Measurements from ENCODE around the gene CXCR1.

CXCR1 gene

GRCh38 chr2:218166791-218167190, at the start of gene CXCR1:
CXCR1 (minus strand) TSS chr2:218166962; CDS start chr2:218165211, 1,751 bp downstream.
- Histone ChIP-seq H3K9me3 (ENCODE audit: control insufficient read depth, insufficient read depth, low read depth, low read length) (no peaks in the 10 kb centered on the region), H3K4me1 (ENCODE audit: control insufficient read depth, insufficient read depth, low read length) (no peaks in the 10 kb centered on the region), H3K4me3 (ENCODE audit: low read depth, low read length) (no peak within 1 kb of the TSS), H3K27ac (ENCODE audit: extremely low read depth, low read depth, low read length) (no peak within 1 kb of the TSS), H3K36me3 (ENCODE audit: control insufficient read depth in 2 of 2, insufficient read depth in 1 of 2, low read length in 2 of 2) (no peaks in the 10 kb centered on the region)
- ChIA-PET CTCF (interaction anchor here (0.7 to 1.2 kb wide), 6 partner anchors 16 to 126 kb away, joined by 3 read pairs; no protein-coding TSS in a partner anchor), POLR2A (no interaction called here)
- TF ChIP-seq ZNF544 (tag by site-specific recombination; IDR thresholded peaks at IDR 0.05) (no peak), REST (tag by site-specific recombination; IDR thresholded peaks at IDR 0.05) (no peak), ZNF214 (tag by site-specific recombination; IDR thresholded peaks at IDR 0.05; ENCODE audit: borderline replicate concordance) (no peak), ZSCAN23 (tag by site-specific recombination; IDR thresholded peaks at IDR 0.05) (no peak), ZNF621 (tag by site-specific recombination; IDR thresholded peaks at IDR 0.05) (no peak), ZNF391 (tag by site-specific recombination; IDR thresholded peaks at IDR 0.05; ENCODE audit: borderline replicate concordance, low read depth) (no peak), ZNF324 (tag by site-specific recombination; IDR thresholded peaks at IDR 0.05) (no peak), AEBP2 (tag by site-specific recombination; IDR thresholded peaks at IDR 0.05; ENCODE audit: borderline replicate concordance) (no peak), ZNF585B (tag by site-specific recombination; IDR thresholded peaks at IDR 0.05) (no peak), ZBTB10 (tag by site-specific recombination; IDR thresholded peaks at IDR 0.05) (no peak), ZBTB44 (tag by site-specific recombination; IDR thresholded peaks at IDR 0.05) (no peak)

GRCh38 chr2:218216336-218216673, 49.5 kb upstream of the CXCR1 start:
- ChIA-PET POLR2A (interaction anchor here (0.7 to 1.4 kb wide), 4 partner anchors 10 to 54 kb away, joined by 3 to 9 read pairs (median 6); partner anchors contain the start of genes AAMP and PNKD), CTCF (interaction anchor here (0.6 to 1.8 kb wide), 4 partner anchors 15 to 57 kb away, joined by 3 to 6 read pairs (median 4); no protein-coding TSS in a partner anchor)
- peak overlapping the region; percentile 95 for H3K4me3 ChIP-seq (ENCODE audit: low read depth, low read length)
- H3K9me3 ChIP-seq (ENCODE audit: control insufficient read depth, insufficient read depth, low read depth, low read length): no peaks in the 10 kb centered on the region
- H3K4me1 ChIP-seq (ENCODE audit: control insufficient read depth, insufficient read depth, low read length): peaks cover 19% of the 10 kb centered on the region; the same call in 1 of the 2 replicates
- no peak for TF ChIP-seq ZNF155 (tag by site-specific recombination; IDR thresholded peaks at IDR 0.05)
- TF ChIP-seq ZNF138 (tag by site-specific recombination; IDR thresholded peaks at IDR 0.05; ENCODE audit: borderline replicate concordance): no peak
- TF ChIP-seq ZNF280D (tag by site-specific recombination; IDR thresholded peaks at IDR 0.05): 0 out of 2 replicates have a peak, but pooled peaks have one; percentile 19
- no peak for TF ChIP-seq ZSCAN23 (tag by site-specific recombination; IDR thresholded peaks at IDR 0.05)
- peaks cover 0 to 13% of the 10 kb centered on the region in 2 experiments; a peak in 1 of 3 replicates for H3K36me3 ChIP-seq (ENCODE audit: control insufficient read depth in 2 of 2, insufficient read depth in 1 of 2, low read length in 2 of 2)
- H3K27ac ChIP-seq (ENCODE audit: extremely low read depth, low read depth, low read length): peak overlapping the region; percentile 58

All from HEK293 (cell line).